ENCODE data around the gene SERTAD2. TPM values are rescaled to one million over a fixed set of nuclear protein-coding genes. Genes with fewer than 3 reads are reported as not detected.

SERTAD2 gene
- total RNA-seq, 2 donors from 2014 or later = 14.3 to 14.7 TPM

DNA sequence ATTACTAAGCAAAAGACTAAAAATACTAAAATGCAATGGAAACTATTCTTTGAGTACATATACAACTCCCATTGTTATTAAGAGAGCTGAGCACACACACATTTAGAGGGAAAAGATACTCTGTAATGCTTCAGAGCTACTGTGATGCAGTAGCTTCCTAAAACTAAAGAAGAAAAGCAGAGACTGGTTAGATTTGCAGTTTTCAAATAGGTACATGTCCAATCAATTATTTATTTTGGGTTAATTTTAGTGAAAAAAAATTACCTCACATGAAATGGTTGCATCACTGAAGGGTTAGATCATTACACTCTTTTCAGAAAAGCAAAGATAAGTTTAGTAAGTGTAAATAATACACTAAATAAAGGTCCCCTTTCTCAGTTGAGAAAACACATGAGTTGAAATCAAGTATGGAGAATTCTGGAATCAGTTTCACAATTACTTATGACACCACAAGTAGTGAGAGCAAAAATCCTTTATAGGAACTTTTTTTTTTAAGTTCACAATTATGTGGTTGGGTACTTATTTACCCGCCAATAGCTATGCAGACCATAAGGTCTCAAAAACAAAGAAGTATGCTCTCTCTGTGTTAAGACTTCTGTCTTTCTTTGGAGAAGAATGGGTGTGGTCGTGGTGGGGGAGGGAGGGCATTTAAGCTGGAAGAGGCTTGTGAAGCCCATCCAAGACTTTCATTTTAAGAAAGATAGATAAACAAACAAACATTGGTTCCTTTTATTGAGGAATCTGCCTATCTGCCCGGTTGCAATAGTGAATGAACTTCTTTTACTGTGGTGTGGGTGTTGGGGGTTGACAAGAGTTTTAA, 25.3 kb upstream of the SERTAD2 start:
- DNase-seq (no peak), ATAC-seq (no peak)
- intact Hi-C loops (cut with DNase I) = no loop called here

DNA sequence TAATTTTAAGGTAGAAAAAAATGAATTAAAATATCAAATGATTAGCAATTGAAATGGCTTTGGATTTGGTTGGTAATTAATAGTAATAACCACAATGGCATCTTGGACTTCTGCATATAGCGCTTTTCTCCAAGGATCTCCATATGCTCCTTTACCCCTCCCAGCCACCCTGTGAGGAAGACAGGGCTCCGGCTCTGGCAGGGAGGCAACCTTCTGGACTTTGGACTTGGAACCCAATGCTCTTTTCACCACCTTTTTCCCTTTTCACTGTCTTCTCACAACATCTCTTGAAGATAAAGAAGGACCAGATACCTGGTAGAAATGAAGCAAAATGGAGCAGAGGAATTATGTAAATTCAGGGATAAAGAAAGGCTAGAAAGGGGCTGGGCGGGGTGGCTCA, 23.8 kb upstream of the SERTAD2 start:
- DNase-seq (no peak), ATAC-seq (no peak)
- intact Hi-C loops (cut with DNase I) = no loop called here

DNA sequence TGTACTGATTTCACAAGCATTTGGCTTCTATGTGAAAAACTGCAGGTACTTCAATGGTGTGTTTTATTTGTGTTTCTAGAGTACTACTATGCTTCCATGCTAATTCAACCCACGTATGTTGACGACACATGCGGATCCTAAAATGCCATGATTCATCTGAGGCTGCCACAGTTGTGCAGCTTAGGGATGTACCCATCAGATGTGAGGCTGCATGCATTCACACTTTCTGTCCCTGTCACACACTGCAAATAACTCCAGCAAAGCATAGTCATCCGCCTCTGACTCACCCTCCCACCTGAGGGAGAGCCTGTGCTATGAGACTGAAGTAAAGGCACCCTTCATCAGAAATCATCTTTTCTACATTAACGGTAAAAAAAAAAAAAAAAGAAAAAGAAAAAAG, 22.1 kb upstream of the SERTAD2 start:
- intact Hi-C loops (cut with DNase I) = no loop called here
- ATAC-seq = peak in 1 of 2 donors; percentile 72
- DNase-seq = no peak

DNA sequence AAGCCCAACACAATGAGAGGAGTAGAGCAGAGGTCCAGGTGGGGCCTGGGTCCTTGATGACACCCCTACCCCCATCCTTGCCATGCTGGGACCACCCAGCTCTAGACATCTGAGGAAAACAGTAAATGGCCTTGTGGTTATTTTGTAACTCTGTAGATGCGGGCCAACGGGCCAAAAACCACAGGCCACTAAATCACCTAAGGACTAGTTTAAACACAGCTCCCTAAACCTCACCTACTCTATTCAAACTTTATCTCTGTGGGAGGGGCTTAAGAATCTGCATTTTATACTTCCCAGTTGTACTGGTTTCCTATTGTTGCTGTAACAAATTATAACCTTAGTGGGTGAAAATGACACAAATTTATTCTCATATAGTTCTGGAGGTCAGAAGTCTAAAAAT, 19.0 kb upstream of the SERTAD2 start:
- DNase-seq (no peak), ATAC-seq (no peak)
- intact Hi-C loops (cut with DNase I) = no loop called here

DNA sequence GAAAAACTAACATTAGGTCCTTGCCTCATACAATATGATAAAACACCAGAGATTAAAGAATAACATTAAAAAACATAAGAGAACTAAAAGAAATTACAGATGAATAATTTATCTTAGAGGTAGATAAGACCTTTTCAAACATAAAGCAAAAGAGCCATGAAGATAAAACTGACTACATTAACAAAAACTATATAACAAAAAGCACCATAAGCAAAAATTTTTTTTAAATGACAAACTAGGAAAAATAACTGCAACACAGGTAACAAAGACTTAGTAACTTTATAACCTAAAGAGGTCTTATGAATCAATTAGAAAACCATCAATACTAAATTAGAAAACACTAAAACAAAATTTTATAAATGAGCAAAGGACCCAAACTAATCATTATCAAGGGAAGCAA, 16.3 kb upstream of the SERTAD2 start:
- DNase-seq = no peak
- intact Hi-C loops (cut with DNase I) = no loop called here
- ATAC-seq = no peak

DNA sequence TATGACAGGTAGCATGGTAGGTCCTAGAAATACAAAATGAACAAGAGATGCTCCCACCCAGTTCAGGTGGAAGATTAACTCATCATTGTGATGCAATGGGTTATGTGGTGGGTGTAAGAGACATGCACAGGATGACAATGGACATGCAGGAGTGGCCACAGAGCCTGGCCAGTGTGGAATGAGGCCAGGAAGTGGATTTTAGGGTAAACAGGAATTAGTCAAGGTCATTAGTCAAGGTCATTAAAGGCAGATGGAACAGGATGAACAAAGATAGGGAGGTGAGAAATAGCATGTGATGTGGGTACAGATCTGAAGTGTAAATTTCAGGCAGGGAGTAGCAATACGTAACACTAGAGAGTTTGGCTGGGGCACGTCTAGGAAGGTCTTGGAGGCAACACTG, 15.6 kb upstream of the SERTAD2 start:
- ATAC-seq (no peak), DNase-seq (no peak)
- intact Hi-C loops (cut with DNase I) = no loop called here

DNA sequence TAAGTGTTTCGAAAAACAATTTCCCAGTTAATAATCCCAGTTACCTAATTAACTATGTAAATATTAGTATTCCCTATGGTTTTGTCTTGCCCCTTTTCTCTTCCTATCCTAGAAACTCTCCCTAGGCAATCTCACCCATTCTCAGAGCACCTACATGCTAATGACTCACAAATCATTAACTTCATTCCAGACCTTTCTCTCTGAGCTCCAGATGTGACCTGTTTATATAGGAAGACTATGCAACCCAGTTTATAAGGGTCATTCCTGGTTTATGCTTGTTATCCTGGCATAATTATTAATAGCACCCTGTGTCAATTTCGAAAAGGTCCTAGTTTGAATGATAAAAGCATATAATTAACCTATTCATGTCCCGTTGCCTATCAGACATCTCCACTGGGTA, 14.8 kb upstream of the SERTAD2 start:
- intact Hi-C loops (cut with DNase I) = no loop called here
- DNase-seq = no peak
- no peak for ATAC-seq

DNA sequence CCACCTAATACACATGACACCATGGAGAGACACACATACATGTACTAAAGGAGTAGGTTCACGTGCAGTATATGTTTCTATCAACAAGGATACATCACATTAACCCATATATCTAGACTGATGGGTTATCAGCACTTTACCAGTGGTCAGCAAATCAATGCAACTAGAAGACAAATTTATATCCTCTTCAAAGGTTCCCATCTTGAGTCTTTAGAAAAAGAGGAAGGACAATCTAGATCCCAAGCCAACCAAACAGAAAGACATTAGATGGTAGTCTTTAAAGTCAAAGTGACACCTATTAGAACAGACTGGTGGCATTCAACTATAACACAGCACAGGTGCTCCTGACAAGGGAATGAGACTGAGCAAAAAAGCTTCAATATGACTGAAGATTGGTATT, 13.8 kb upstream of the SERTAD2 start:
- DNase-seq = no peak
- ATAC-seq = no peak
- intact Hi-C loops (cut with DNase I) = no loop called here

DNA sequence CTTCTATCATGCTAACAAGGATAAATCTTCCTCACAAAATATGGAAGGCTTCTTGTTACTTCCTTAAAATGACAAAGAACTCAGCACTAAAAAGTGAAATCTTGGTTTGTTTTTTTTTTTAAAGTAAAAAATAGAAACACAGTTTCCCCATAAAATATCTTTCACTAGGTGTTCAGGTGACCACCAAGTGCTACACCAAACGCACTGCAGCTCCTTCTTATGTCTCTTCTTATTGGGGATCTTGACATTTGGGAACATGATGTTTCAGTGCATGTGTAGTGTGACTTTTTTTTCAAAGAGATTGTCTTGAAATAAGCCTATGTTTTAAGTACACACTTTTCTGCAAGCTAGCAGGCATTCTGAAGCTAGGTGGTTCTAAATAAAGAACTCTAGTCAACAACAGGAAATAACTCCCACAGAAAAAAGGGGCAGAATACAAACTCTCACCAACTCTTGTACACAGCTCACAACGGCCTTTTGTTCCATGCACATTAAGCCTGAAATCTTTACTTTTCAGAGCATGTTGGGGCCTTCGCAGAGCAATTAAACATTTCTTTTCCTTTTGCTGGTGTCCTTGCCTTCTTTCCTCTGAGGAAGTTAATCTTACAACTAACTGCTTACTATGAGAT, 13.2 kb upstream of the SERTAD2 start:
- intact Hi-C loops (cut with DNase I) = no loop called here
- ATAC-seq (no peak), DNase-seq (no peak)

DNA sequence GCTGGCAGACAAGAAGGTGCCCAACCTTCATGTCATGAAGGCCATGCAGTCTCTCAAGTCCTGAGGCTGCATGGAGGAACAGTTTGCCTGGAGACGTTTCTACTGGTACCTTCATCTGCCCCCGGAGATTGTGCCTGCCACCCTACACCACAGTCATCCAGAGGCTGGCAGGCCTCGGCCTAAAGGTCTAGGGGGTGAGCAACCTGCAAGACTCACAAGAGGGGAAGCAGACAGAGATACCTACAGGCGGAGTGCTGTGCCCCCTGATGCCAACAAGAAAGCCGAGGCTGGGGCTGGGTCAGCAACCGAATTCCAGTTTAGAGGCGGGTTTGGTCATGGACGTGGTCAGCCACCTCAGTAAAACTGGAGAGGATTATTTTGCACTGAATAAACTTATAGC, 12.0 kb upstream of the SERTAD2 start:
- no peak for ATAC-seq
- intact Hi-C loops (cut with DNase I) = no loop called here
- no peak for DNase-seq

DNA sequence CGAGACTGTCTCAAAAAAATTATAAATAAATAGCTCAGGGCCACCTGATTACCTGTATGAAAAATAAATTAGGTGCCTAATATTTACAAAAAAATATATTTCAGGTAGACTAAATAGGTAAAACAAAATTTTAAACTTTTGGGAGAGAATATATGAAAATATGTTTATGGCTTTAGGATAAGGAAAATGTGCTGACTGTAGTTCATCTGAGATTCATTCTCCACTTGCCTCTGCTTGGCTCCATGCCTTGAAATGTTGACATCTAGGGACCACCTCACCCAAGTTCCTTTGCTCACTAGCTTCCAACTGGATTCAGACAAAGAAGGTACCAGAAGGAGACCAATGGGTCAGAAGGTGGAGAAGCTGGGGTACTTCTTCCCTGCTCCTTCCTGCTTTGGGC, 9.7 kb upstream of the SERTAD2 start:
- ATAC-seq (no peak), DNase-seq (no peak)
- intact Hi-C loops (cut with DNase I) = no loop called here

DNA sequence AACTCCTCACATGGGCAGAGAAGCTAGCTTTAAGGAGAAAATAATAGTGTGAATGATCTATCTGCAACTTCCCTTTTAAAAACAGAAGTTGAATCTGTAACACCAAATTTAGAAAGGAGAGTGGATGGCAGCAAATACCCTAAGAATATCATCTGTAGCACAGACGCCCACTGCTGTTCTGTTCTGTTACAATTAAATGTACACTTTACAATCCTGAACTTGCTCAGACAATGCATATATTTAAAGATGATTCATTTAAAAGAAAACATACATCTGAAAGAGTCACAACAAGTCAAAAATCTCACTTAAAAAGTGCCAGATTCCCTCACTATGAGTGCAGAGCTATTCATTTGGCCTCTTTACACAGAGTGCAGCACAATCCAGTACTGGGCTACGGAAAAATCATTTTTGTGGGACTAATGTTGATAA, 8.0 kb upstream of the SERTAD2 start:
- DNase-seq (no peak), ATAC-seq (no peak)
- intact Hi-C loops (cut with DNase I) = no loop called here

DNA sequence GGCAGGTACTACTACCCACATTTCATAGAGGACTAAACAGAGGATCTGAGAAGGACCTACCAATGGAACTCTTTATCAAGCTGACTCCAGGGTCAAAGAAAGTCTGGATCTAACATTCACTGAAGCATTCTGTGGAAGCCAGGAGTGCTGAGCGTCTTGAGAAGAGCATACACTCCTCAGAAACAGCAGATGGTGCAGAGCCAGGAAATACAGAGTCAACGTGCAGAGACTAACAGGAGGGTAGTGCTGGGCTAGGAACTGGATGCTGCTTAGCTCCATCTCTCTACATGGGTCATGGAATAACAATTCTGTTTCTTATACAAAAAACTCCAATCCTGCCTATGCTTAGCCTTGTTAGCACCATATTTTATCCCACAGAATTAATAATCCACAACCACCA, 5.5 kb upstream of the SERTAD2 start:
- no peak for ATAC-seq
- no peak for DNase-seq
- intact Hi-C loops (cut with DNase I) = loop anchor here in 1 of 2 donors (10.0 kb wide), 1 partner anchor 86 kb away; no protein-coding TSS in a partner anchor

DNA sequence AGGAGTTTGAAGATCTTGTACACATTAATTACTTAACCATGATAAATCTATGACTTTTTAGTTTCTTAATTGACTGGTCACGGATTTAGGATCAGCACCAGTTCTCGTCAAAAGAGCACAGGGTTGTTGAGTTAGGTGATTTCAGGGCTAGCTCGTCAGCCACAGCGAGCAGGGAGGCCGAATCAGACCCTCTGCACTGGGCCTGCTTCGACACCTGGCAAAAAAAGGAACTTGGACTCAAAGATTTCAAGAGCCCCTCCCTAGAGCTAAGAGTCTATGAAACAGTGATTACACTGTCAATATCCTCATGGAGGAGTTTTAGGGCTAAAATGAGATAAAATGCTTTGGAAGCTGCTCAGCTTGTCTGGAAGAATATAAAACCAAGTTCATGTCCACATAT, 4.6 kb upstream of the SERTAD2 start:
- DNase-seq (no peak), ATAC-seq (no peak)
- intact Hi-C loops (cut with DNase I) = loop anchor here in 1 of 2 donors (10.0 kb wide), 1 partner anchor 87 kb away; no protein-coding TSS in a partner anchor

DNA sequence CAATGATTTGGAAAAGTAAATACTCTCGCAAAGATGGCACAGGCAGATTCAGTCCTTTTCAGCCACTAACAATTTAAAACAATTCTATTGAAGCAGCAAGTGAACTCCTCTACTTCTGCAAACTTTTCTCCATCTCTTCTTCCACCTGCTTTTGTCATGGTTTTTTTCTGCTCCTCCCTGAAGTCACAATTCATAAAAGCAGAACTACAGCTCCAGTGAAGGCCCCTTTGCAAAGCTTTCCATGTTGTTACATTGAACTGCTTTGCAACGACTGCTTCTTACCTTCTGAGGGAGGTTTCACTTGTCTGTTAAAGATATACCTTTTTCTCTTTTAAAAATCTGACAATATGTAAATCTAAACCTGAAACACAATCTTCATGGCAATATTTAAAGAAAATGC, 3.7 kb upstream of the SERTAD2 start:
- no peak for ATAC-seq
- intact Hi-C loops (cut with DNase I) = loop anchor here in 1 of 2 donors (10.0 kb wide), 1 partner anchor 87 kb away; no protein-coding TSS in a partner anchor
- DNase-seq = no peak

DNA sequence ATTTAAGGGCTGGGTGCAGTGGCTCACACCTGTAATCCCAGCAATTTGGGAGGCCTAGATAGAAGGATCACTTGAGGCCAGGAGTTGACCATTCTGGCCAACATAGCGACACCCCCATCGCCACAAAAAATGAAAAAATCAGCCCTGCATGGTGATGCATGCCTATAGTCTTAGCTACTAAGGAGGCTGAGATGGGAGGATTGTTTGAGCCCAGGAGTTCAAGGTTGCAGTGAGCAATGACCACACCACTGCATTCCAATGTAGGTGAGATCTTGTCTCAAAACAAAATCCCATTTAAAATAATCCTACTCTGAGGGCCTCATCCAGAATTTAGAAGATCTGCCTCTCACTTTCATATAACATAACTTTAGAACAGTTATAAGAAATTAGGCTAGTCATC, 2.7 kb upstream of the SERTAD2 start:
- DNase-seq (no peak), ATAC-seq (no peak)
- intact Hi-C loops (cut with DNase I) = loop anchor here in 1 of 2 donors (10.0 kb wide), 1 partner anchor 88 kb away; no protein-coding TSS in a partner anchor

DNA sequence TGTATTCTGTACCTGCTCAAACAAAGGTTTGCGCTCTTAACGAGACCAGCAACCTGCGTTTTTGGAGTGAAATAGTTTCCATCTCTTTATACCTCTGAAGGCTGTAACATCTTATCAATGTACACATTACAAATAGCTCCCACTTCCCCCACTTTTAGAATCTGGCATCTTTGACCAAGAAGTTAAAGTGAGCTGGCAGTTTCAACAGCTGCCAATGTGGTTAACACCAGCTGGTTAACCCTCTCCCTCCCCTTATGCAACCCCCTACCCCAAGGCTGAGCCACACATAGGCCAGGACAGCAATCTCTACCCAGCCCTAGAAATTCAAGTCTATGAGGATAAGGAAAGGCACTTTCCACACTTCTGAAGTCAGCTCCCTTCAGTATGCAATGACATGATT, 2.2 kb upstream of the SERTAD2 start:
- ATAC-seq (no peak), DNase-seq (no peak)
- intact Hi-C loops (cut with DNase I) = loop anchor here in 1 of 2 donors (10.0 kb wide), 1 partner anchor 89 kb away; no protein-coding TSS in a partner anchor

DNA sequence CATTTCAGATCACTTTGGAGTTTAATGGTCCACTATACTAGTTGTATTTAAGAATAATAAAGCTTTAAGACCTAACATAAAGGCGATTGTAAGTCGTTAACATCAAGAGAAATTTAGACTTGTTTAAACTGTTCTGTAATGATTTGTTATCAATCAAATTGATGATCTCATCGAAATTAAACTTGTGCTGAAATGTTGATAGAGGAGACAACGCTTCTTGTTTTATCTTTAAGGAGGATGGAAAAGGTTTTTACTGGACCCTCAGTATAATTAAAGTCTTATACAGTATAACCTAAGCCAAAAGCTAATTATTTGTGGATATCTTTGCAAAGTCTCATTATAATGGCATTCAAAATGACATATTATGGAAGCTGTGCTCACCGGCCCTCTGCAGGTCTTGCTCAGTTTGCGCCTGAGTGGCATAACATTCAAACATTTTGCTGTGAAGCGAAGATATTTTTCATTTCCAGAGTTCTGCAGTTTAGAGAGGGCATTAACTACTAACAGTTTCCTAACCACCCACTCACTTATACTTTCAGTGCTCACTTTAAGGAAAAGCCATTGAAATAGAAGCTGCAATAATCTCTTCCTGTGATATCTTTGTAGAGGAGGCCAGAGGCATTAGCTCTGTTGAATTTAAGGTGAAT, 1.4 kb upstream of the SERTAD2 start:
- no peak for DNase-seq
- intact Hi-C loops (cut with DNase I) = loop anchor here in 1 of 2 donors (10.0 kb wide), 1 partner anchor 90 kb away; no protein-coding TSS in a partner anchor
- no peak for ATAC-seq

DNA sequence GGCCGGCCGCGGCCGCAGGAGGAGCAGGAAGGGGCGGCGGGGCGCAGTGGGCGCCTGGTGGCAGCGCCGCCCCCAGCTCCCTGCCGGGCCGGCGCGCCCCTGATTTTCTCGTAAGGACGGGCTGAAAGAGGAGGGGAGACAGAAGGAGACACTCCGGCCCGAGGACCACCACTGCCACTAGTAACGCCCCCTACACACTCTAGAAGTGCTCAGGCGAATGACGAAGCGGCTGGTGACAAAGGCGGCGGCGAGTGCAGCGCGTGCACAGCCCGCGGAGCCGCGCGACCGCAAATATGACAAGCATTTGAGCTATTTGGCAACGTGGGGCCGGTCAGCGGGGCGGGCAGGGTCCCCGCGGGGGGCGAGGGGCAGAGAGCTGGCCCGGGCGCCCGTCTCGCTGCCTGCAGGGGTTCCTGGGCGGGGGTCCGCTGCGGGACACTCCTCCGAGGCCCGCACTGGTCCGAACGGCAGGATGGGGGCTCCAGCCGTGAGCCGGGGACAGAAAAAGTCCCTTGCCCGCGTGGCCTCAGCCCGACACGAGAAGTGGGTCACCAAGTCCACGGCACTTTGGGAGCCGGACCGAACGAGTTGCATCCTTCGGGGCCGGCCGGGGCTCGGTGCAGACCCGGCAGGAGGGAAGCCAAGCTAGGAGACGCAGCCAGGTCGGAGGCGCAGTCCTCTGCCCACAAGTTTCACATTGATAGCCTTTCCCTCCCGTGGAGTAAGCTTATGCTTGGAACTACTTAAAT, 524 bp upstream of the SERTAD2 start:
- DNase-seq = peak; percentile 82
- intact Hi-C loops (cut with DNase I) = loop anchor here (5.0 to 10.0 kb wide), 2 partner anchors 91 to 98 kb away; no protein-coding TSS in a partner anchor
- ATAC-seq = peak; percentile 60 to 61
